SK-N-SH treated with all-trans-retinoic acid at 6 μM for 48 hours (cell line): ENCODE results near the gene IFT122.
A peak's percentile ranks its signal among the peaks of the same experiment; 100 is the strongest.

Experiments
- ATAC-seq: fragments of 200-7000 bp; cut with Tn5 transposase; 3 replicates; pipeline ENCODE4 v1.9.1; 2020; ENCODE audit warnings: mild to moderate bottlenecking, moderate library complexity
- ARNTL ChIP-seq: fragments of 450-650 bp; formaldehyde crosslinking; IDR thresholded peaks from 2 replicates; pipeline ENCODE4 v1.5.0; 2020; ENCODE audit warnings: low read depth, mild to moderate bottlenecking, moderate library complexity, borderline replicate concordance
- OSR1 ChIP-seq: fragments of 250-450 bp; sonication (Bioruptor Pico); IDR thresholded peaks from 2 replicates; pipeline ENCODE4 v1.8.0; 2022; ENCODE audit warnings: moderate library complexity, mild to moderate bottlenecking, inconsistent platforms
- RARB ChIP-seq: fragments of 250-450 bp; sonication (Bioruptor Pico); IDR thresholded peaks from 2 replicates; pipeline ENCODE4 v1.8.0; 2021; ENCODE audit warnings: mild to moderate bottlenecking, moderate library complexity
- TCF4 ChIP-seq: fragments of 250-450 bp; sonication (Bioruptor Pico); IDR thresholded peaks from 2 replicates; pipeline ENCODE4 v1.8.0; 2021; ENCODE audit warnings: mild to moderate bottlenecking, moderate library complexity, borderline replicate concordance
- TOX ChIP-seq: fragments of 250-450 bp; sonication (Bioruptor Pico); IDR thresholded peaks from 2 replicates; pipeline ENCODE4 v1.8.0; 2021; ENCODE audit warnings: mild to moderate bottlenecking, moderate library complexity, borderline replicate concordance
- ZC3H10 ChIP-seq: fragments of 250-450 bp; sonication (Bioruptor Pico); IDR thresholded peaks from 2 replicates; pipeline ENCODE4 v1.5.1; 2021; ENCODE audit warnings: mild to moderate bottlenecking, moderate library complexity
- ZFP3 ChIP-seq: fragments of 250-450 bp; sonication (Bioruptor Pico); IDR thresholded peaks from 2 replicates; pipeline ENCODE4 v1.5.0; 2020; ENCODE audit warnings: mild to moderate bottlenecking, moderate library complexity
- ZFP30 ChIP-seq: fragments of 450-650 bp; formaldehyde crosslinking; IDR thresholded peaks from 2 replicates; pipeline ENCODE4 v1.5.0; 2022; ENCODE audit warnings: mild to moderate bottlenecking, moderate library complexity
- ZNF565 ChIP-seq: fragments of 450-650 bp; formaldehyde crosslinking; conservative IDR thresholded peaks from 2 replicates; pipeline ENCODE4 v1.5.0; 2020; ENCODE audit warnings: low read depth, mild to moderate bottlenecking, moderate library complexity
- ZNF8 ChIP-seq: fragments of 450-650 bp; formaldehyde crosslinking; IDR thresholded peaks from 2 replicates; pipeline ENCODE4 v1.5.0; 2020; ENCODE audit warnings: mild to moderate bottlenecking, moderate library complexity
- TF ChIP-seq, protein P1 (sequence below): fragments of 250-450 bp; sonication (Bioruptor Pico); IDR thresholded peaks from 2 replicates; pipeline ENCODE4 v1.5.1; 2020; ENCODE audit warnings: low read depth, mild to moderate bottlenecking, moderate library complexity
- TF ChIP-seq, protein P2 (sequence below): fragments of 250-450 bp; sonication (Bioruptor Pico); IDR thresholded peaks from 2 replicates; pipeline ENCODE4 v1.5.1; 2021; ENCODE audit warnings: mild to moderate bottlenecking, moderate library complexity
- TF ChIP-seq, protein P3 (sequence below): fragments of 250-450 bp; sonication (Bioruptor Pico); IDR thresholded peaks from 2 replicates; pipeline ENCODE4 v1.5.0; 2020; ENCODE audit warnings: mild to moderate bottlenecking, moderate library complexity
- TF ChIP-seq, protein P4 (sequence below): fragments of 250-450 bp; sonication (Bioruptor Pico); IDR thresholded peaks from 2 replicates; pipeline ENCODE4 v1.8.0; 2021; ENCODE audit warnings: low read depth, mild to moderate bottlenecking, moderate library complexity, borderline replicate concordance

IFT122 gene

DNA sequence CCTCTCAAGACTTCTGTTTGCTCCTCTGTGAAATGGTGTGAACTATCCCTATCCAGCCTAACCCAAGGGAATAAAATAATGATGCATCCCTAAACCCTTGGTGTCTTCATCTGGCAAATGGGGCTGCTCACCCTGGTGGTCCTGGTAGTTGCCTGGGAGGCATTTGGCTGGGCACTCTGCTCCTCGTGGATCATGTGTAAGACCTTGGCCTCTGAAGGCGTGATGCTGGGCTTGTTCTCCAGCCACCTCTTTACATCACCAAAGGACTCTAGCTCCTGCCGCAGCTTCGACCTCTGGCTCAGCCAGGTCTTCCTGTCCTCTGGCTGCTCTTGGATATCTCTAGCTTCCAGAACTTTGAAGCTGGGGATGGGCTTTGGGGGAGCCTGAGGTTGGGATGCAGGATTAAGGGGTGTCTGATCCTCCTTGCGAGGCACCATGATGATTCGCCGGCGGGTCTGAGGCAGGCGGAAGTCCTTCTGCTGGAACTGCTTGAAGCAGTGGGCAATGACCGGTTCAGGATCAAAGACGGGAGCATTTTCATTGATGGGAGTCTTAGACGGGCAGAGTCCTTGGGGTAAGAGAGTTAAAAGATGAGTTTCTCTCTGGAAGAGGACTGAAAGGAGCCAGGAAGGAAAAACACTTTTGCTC, 18.7 kb upstream of the IFT122 start:
- TF ChIP-seq, protein P1, sequence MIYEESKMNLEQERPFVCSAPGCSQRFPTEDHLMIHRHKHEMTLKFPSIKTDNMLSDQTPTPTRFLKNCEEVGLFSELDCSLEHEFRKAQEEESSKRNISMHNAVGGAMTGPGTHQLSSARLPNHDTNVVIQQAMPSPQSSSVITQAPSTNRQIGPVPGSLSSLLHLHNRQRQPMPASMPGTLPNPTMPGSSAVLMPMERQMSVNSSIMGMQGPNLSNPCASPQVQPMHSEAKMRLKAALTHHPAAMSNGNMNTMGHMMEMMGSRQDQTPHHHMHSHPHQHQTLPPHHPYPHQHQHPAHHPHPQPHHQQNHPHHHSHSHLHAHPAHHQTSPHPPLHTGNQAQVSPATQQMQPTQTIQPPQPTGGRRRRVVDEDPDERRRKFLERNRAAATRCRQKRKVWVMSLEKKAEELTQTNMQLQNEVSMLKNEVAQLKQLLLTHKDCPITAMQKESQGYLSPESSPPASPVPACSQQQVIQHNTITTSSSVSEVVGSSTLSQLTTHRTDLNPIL: no peak
- no peak for TF ChIP-seq OSR1 (CRISPR knock-in tag)
- no peak for TF ChIP-seq ZC3H10
- ATAC-seq: no peak

DNA sequence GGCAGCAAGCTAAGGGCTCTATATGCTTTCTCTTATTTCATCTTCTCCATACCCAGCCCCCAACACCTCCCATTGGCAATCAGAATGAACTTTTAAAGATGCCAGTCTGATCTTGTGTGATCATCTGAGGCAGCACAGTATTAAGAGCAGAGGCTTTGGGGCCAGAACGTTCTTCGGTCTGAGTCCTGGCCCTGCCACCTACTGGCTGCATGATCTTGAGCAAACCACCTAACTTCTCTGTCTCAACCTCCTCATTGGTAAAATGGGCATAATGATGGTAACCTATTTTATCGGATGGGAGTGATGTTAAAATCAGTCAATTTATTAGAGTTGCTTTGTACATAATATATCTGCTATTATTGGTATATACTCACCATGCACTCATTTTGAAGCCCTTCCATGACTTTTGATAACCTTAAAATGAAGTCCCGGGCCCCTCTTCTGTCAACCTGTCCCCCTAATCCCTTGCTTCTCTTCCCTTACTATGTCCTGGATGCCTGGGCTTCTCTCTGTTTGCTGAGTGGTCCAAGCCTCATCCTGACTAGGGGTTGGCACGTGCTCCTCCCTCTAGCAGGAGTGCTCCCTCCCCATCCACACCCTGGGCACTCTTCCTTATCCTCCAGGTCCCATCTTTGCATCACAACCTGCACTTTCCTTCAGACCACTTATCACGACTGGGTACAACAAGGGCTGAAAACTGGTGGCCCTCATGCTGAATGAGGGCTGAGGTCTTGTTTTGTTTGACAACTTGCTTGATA, 17.9 kb upstream of the IFT122 start:
- ATAC-seq: 0 out of 3 replicates have a peak, but pooled peaks have one; percentile 24
- no peak for TF ChIP-seq ARNTL (CRISPR knock-in tag)
- TF ChIP-seq, protein P1: no peak
- TF ChIP-seq TCF4 (CRISPR knock-in tag): no peak
- no peak for TF ChIP-seq ZFP3 (CRISPR knock-in tag)
- TF ChIP-seq, protein P2, sequence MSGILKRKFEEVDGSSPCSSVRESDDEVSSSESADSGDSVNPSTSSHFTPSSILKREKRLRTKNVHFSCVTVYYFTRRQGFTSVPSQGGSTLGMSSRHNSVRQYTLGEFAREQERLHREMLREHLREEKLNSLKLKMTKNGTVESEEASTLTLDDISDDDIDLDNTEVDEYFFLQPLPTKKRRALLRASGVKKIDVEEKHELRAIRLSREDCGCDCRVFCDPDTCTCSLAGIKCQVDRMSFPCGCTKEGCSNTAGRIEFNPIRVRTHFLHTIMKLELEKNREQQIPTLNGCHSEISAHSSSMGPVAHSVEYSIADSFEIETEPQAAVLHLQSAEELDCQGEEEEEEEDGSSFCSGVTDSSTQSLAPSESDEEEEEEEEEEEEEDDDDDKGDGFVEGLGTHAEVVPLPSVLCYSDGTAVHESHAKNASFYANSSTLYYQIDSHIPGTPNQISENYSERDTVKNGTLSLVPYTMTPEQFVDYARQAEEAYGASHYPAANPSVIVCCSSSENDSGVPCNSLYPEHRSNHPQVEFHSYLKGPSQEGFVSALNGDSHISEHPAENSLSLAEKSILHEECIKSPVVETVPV (CRISPR knock-in tag): no peak
- TF ChIP-seq, all 23 proteins: peak for 0

DNA sequence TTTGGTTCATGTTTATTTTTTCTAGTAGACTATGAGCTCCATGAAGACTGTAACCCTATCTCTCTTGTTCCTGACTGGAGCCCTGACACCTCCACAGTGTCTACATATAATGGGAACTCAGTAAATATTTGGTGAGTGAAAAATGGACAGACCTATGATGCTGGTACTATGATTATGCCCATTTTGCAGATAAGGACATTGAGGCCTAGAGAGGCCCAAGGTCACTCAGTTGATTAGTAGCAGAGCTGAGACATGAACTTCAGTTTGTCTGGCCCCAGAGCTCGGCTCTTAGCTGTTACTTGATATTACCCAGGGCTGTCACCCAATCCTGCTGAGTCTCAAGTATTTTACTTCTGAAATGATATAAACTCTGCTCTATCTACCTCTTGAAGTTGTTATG, 17.1 kb upstream of the IFT122 start:
- no peak for ATAC-seq
- TF ChIP-seq RARB (CRISPR knock-in tag) (no peak), ZFP30 (CRISPR knock-in tag) (no peak)
- TF ChIP-seq, protein P3, sequence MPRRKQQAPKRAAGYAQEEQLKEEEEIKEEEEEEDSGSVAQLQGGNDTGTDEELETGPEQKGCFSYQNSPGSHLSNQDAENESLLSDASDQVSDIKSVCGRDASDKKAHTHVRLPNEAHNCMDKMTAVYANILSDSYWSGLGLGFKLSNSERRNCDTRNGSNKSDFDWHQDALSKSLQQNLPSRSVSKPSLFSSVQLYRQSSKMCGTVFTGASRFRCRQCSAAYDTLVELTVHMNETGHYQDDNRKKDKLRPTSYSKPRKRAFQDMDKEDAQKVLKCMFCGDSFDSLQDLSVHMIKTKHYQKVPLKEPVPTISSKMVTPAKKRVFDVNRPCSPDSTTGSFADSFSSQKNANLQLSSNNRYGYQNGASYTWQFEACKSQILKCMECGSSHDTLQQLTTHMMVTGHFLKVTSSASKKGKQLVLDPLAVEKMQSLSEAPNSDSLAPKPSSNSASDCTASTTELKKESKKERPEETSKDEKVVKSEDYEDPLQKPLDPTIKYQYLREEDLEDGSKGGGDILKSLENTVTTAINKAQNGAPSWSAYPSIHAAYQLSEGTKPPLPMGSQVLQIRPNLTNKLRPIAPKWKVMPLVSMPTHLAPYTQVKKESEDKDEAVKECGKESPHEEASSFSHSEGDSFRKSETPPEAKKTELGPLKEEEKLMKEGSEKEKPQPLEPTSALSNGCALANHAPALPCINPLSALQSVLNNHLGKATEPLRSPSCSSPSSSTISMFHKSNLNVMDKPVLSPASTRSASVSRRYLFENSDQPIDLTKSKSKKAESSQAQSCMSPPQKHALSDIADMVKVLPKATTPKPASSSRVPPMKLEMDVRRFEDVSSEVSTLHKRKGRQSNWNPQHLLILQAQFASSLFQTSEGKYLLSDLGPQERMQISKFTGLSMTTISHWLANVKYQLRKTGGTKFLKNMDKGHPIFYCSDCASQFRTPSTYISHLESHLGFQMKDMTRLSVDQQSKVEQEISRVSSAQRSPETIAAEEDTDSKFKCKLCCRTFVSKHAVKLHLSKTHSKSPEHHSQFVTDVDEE (CRISPR knock-in tag): no peak
- TF ChIP-seq, protein P4, sequence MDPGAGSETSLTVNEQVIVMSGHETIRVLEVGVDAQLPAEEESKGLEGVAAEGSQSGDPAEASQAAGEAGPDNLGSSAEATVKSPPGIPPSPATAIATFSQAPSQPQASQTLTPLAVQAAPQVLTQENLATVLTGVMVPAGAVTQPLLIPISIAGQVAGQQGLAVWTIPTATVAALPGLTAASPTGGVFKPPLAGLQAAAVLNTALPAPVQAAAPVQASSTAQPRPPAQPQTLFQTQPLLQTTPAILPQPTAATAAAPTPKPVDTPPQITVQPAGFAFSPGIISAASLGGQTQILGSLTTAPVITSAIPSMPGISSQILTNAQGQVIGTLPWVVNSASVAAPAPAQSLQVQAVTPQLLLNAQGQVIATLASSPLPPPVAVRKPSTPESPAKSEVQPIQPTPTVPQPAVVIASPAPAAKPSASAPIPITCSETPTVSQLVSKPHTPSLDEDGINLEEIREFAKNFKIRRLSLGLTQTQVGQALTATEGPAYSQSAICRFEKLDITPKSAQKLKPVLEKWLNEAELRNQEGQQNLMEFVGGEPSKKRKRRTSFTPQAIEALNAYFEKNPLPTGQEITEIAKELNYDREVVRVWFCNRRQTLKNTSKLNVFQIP (CRISPR knock-in tag): no peak

DNA sequence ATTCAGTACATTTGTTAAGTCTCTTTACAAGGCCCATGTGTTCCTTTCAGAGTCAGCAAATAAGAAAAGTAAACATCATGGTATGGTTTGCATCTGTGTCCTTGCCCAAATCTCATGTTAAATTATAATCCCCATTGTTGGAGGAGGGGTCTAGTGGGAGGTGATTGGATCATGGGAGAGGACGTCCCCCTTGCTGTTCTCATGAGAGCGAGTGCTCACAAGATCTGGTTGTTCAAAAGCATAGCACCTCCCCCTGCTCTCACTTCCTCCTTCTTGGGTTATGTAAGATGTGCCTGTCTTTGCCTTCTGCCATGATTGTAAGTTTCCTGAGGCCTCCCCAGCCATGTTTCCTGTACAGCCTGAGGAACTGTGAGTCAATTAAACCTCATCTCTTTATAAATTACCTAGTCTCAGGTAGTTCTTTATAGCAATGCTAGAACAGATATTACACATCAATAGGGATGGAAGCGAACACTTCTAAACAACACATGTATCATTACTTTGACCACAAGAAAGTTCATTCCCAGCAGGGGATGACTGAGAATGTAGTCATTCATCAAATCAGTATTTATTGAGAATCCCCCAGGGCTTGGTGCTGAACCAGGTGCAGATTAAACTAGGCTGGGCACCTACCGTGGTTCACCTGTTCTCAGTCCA, 15.7 kb upstream of the IFT122 start:
- TF ChIP-seq ZNF565: no peak
- no peak for TF ChIP-seq ZNF8
- no peak for TF ChIP-seq TOX
- no peak for TF ChIP-seq RARB (CRISPR knock-in tag)
- TF ChIP-seq, protein P1: no peak
- TF ChIP-seq, all 23 proteins: peak for 0
- ATAC-seq: no peak
